Heart left ventricle (tissue), 16 donors: ENCODE data around the gene MAP4K2. TPM values are rescaled to one million over a fixed set of nuclear protein-coding genes. Genes with fewer than 3 reads are reported as not detected.

ENCODE experiments used
- ATAC-seq, 4 donors: fragments of 200-7000 bp; cut with Tn5 transposase; one replicate each; pipeline ENCODE4 v1.9.1; 2020 to 2022; ENCODE audit warnings: moderate library complexity in 4 of 4, mild to moderate bottlenecking in 3 of 4, moderate number of reproducible peaks in 1 of 4
- DNase-seq, 5 donors: peaks; one replicate each; pipeline ENCODE4 v3.0.0-alpha.2; 2020
- H3K27ac ChIP-seq, 12 donors: fragments of 200-600 bp; sonication (generic) in 4 of 12; one replicate each; pipeline versions ENCODE4 v1.5.0 to v1.8.0; 2016 to 2022; ENCODE audit warnings: mild to moderate bottlenecking in 2 of 12
- H3K27me3 ChIP-seq, 9 donors: fragments of 200-600 bp; sonication (generic) in 2 of 9; one replicate each; pipeline versions ENCODE4 v1.5.1 to v1.8.0; 2016 to 2022; ENCODE audit warnings: mild to moderate bottlenecking in 3 of 9
- H3K36me3 ChIP-seq, 9 donors: fragments of 200-600 bp; sonication (generic) in 2 of 9; one replicate each; pipeline versions ENCODE4 v1.5.0 to v1.8.0; 2018 to 2022; ENCODE audit warnings: mild to moderate bottlenecking in 2 of 9
- H3K4me1 ChIP-seq, 12 donors: fragments of 200-600 bp; sonication (generic) in 4 of 12; one replicate each; pipeline versions ENCODE4 v1.5.0 to v1.8.0; 2016 to 2022; ENCODE audit warnings: mild to moderate bottlenecking in 3 of 12
- H3K4me3 ChIP-seq, 12 donors: fragments of 200-600 bp; sonication (generic) in 4 of 12; one replicate each; pipeline versions ENCODE4 v1.5.0 to v1.8.0; 2017 to 2022; ENCODE audit warnings: mild to moderate bottlenecking in 9 of 12, moderate library complexity in 4 of 12
- H3K9me3 ChIP-seq, 12 donors: fragments of 200-600 bp; sonication (generic) in 4 of 12; one replicate each; pipeline versions ENCODE4 v1.5.0 to v1.8.0; 2016 to 2022; ENCODE audit warnings: mild to moderate bottlenecking in 1 of 12
- CTCF ChIP-seq, 12 donors: fragments of 200-600 bp; sonication (generic) in 4 of 12; IDR thresholded peaks; one replicate each; pipeline versions ENCODE4 v1.5.0 to v1.8.0; 2018 to 2022; ENCODE audit warnings: antibody characterized with exemption in 12 of 12, mild to moderate bottlenecking in 5 of 12
- POLR2A ChIP-seq, 2 donors: fragments of 450-650 bp; IDR thresholded peaks; one replicate each; pipeline ENCODE4 v1.6.1; 2017; ENCODE audit warnings: antibody characterized with exemption in 2 of 2, mild to moderate bottlenecking in 2 of 2, moderate library complexity in 2 of 2
- WGBS, 4 donors: extraction: QIAGEN DNeasy Blood & Tissue Kit in 2 of 4; methylation state at CpG; one replicate each; pipeline versions ENCODE4 v1.1.5 to v1.1.7; 2013 to 2018; 5-methylcytosine and 5-hydroxymethylcytosine counted together
- intact Hi-C, 10 donors: fragments of 100-400 bp; cut with DNase I; formaldehyde crosslinking; loops; one replicate each; pipeline versions ENCODE4 v1.11.1 to v1.14.2; 2022
- polyA plus RNA-seq, 2 donors: library from polyadenylated mRNA; stranded (reverse); fragments of 200-250 nt; gene quantifications; one replicate each; pipeline ENCODE4 v1.2.3, GENCODE V29; 2013
- total RNA-seq, 9 donors: library from RNA; depleted of rRNA in 2 of 9; stranded (reverse); fragments of >200 nt in 2 of 9; fragmentation: NEBNext Ultra II Directional in 3 of 9; extraction: Animal tissue kit (Norgen Biotek cat#: 25700) in 3 of 9; gene quantifications; one replicate each; pipeline versions ENCODE4 v1.1.0 to v1.2.4, GENCODE V29; 2016 to 2023
- donor health status: ischemic (EF 13 %, LVEDD 7.1; RV severe dilation, severe dysfunction).
- donor health status: healthy with polysubstance abuse.
- donor health status: DM: no; HTN: yes; CAD: no.
- donor health status: DM: no; HTN: no; CAD: no.
- donor health status: ischemic (EF 25% LVEDD 6.9; RV normal size, moderate dysfunction).
- donor health status: ischemic (EF 25% LVEDD 5.7; RV mildly dilated, moderate dysfunction).
- donor health status: healthy.
- donor health status: DM: yes; HTN: yes; CAD: no.
- donor health status: ischemic (EF 35%, LVEDD 5.7; RV mildly dilated, moderate dysfunction).
- donor health status: nonischemic (EF 11% LVEDD 7.7; RV severe dilation, severe dysfunction).
- donor health status: DM: yes; HTN: yes; CAD: no.
- donor health status: PGD.
- donor health status: ischemic (EF 29% LVEDD 5.4; RV normal size, mild dysfunction).
- donor health status: nonischemic (EF 23%, LVEDD 6.1; RV moderate dilation, normal function).

The MAP4K2 gene
- total and polyA plus RNA-seq, 11 donors, result 7.0 to 27.5 (median 8.6) TPM

GRCh38 chr11:64843686-64844329, 40.8 kb upstream of the MAP4K2 start:
- no peaks in the 10 kb centered on the region for H3K9me3 ChIP-seq
- WGBS, 4 donors, result 62 to 74% (median 64%) methylated on average over 23 to 27 of the region's 27 CpGs
- intact Hi-C loops, result loop anchor here in 9 of 10 donors (2.0 to 10.0 kb wide), 6 partner anchors 151 to 271 kb away; partner anchors contain the start of genes ARL2 (in 4 of the 9), TM7SF2 (in 2 of the 9), ZNHIT2 (in 2 of the 9) and BATF2 (in 1 of the 9)
- no peak overlapping the region for H3K27ac ChIP-seq
- peaks cover 0 to 4% (median 0%) of the 10 kb centered on the region in 9 donors for H3K27me3 ChIP-seq
- no peak for ATAC-seq
- peak in 2 of 5 donors; percentile 22 to 31 for DNase-seq
- peaks cover 0 to 28% (median 21%) of the 10 kb centered on the region in 12 donors for H3K4me1 ChIP-seq
- TF ChIP-seq POLR2A (IDR thresholded peaks at IDR 0.05), result no peak
- no peak for TF ChIP-seq CTCF (IDR thresholded peaks at IDR 0.05)
- no peaks in the 10 kb centered on the region for H3K36me3 ChIP-seq
- H3K4me3 ChIP-seq, result peak overlapping the region in 10 of 12 donors; percentile 32 to 64 (median 50)

- H3K9me3 ChIP-seq, result no peaks in the 10 kb centered on the region
- intact Hi-C loops, result loop anchor here in 8 of 10 donors (5.0 to 10.0 kb wide), 5 partner anchors 152 to 272 kb away; partner anchors contain the start of genes ARL2 (in 4 of the 8), TM7SF2 (in 2 of the 8), ZNHIT2 (in 2 of the 8) and BATF2 (in 1 of the 8)
Observed at GRCh38 chr11:64842851-64843685, 40.1 kb upstream of the MAP4K2 start.

GRCh38 chr11:64842366-64842759, 39.3 kb upstream of the MAP4K2 start:
- TF ChIP-seq CTCF (IDR thresholded peaks at IDR 0.05), result no peak
- TF ChIP-seq POLR2A (IDR thresholded peaks at IDR 0.05), result no peak
- Histone ChIP-seq H3K27me3 (peaks cover 0 to 4% (median 0%) of the 10 kb centered on the region in 9 donors), H3K27ac (no peak overlapping the region), H3K36me3 (no peaks in the 10 kb centered on the region), H3K4me1 (peaks cover 0 to 15% (median 8%) of the 10 kb centered on the region in 12 donors), H3K9me3 (no peaks in the 10 kb centered on the region), H3K4me3 (no peak overlapping the region)
- no peak for ATAC-seq
- WGBS, 4 donors, result 80 to 88% (median 84%) methylated on average over 6 of the region's 6 CpGs
- no peak for DNase-seq
- intact Hi-C loops, result loop anchor here in 8 of 10 donors (5.0 to 10.0 kb wide), 5 partner anchors 152 to 272 kb away; partner anchors contain the start of genes ARL2 (in 4 of the 8), TM7SF2 (in 2 of the 8), ZNHIT2 (in 2 of the 8) and BATF2 (in 1 of the 8)

More at GRCh38 chr11:64842851-64843685, 40.1 kb upstream of the MAP4K2 start:
- Histone ChIP-seq H3K36me3 (no peaks in the 10 kb centered on the region), H3K4me1 (peaks cover 0 to 21% (median 14%) of the 10 kb centered on the region in 12 donors), H3K27me3 (peaks cover 0 to 4% (median 0%) of the 10 kb centered on the region in 9 donors), H3K4me3 (no peak overlapping the region), H3K27ac (no peak overlapping the region)
- DNase-seq (peak in 1 of 5 donors; percentile 28), ATAC-seq (no peak)
- 87 to 93% (median 91%) methylated on average over 14 to 19 of the region's 19 CpGs for WGBS, 4 donors
- TF ChIP-seq POLR2A (IDR thresholded peaks at IDR 0.05), result no peak
- TF ChIP-seq CTCF (IDR thresholded peaks at IDR 0.05), result no peak
